SK-N-SH (cell line): ENCODE data around the gene SMIM36. TPM values are rescaled to one million over a fixed set of nuclear protein-coding genes. Genes with fewer than 3 reads are reported as not detected.

Source experiments
- CTCF ChIA-PET: fragments of 300-600, 350-600 bp; formaldehyde crosslinking; extraction: SDS; loops from one replicate; lab custom pipeline; 2021; lab: Yijun Ruan, JAX
- POLR2A ChIA-PET: fragments of 350-600 bp; sonication (Branson Sonifier 250); formaldehyde crosslinking; extraction: SDS; loops from one replicate; lab custom pipeline; 2020; ENCODE audit warnings: antibody characterized with exemption, inconsistent platforms; lab: Yijun Ruan, JAX
- DNase-seq: peaks from one replicate; pipeline ENCODE4 v3.0.0; 2012
- H2AFZ ChIP-seq: fragments of 200-600 bp; sonication (generic); 2 replicates; pipeline ENCODE4 v1.8.1; 2016; ENCODE audit warnings: antibody characterized with exemption, mild to moderate bottlenecking, low read depth
- H3F3A ChIP-seq: fragments of 200-600 bp; sonication (generic); replicated peaks from 2 replicates; pipeline ENCODE3; 2016; ENCODE audit warnings: antibody characterized with exemption, mild to moderate bottlenecking; ENCODE audit not compliant: insufficient read depth
- H3K27ac ChIP-seq, 2 experiments: fragments of 200-500 bp in 1 of 2; fragments of 200-600 bp in 1 of 2; sonication (Bioruptor generic) in 1 of 2; sonication (generic), shearing (Covaris generic) in 1 of 2; 2 replicates each; pipeline versions ENCODE4 v1.5.1 to v1.6.1; 2014 to 2016; ENCODE audit warnings: low read depth in 2 of 2, inconsistent platforms in 1 of 2, low read length in 1 of 2, mild to moderate bottlenecking in 1 of 2, mixed read lengths in 1 of 2
- H3K27me3 ChIP-seq: fragments of 200-600 bp; sonication (generic), shearing (Covaris generic); 2 replicates; pipeline ENCODE4 v1.6.1; 2016; ENCODE audit warnings: mixed run types; ENCODE audit not compliant: insufficient read depth
- H3K36me3 ChIP-seq, 2 experiments: fragments of 200-500 bp in 1 of 2; fragments of 200-600 bp in 1 of 2; sonication (Bioruptor generic) in 1 of 2; sonication (generic) in 1 of 2; replicated peaks in 1 of 2; 2 replicates each; pipeline versions ENCODE3 to v1.5.1; 2014 to 2016; ENCODE audit warnings: low read length in 1 of 2, mild to moderate bottlenecking in 1 of 2; ENCODE audit not compliant: insufficient read depth in 2 of 2, control insufficient read depth in 1 of 2
- H3K4me1 ChIP-seq, 2 experiments: fragments of 200-500 bp in 1 of 2; fragments of 200-600 bp in 1 of 2; sonication (Bioruptor generic) in 1 of 2; sonication (generic), shearing (Covaris generic) in 1 of 2; 2 replicates each; pipeline versions ENCODE4 v1.5.1 to v1.6.1; 2014 to 2016; ENCODE audit warnings: low read depth in 1 of 2, low read length in 1 of 2, mixed run types in 1 of 2; ENCODE audit not compliant: insufficient read depth in 2 of 2, control insufficient read depth in 1 of 2
- H3K4me2 ChIP-seq: fragments of 200-600 bp; sonication (generic), shearing (Covaris generic); 2 replicates; pipeline ENCODE4 v1.6.1; 2017; ENCODE audit warnings: mixed run types
- H3K4me3 ChIP-seq, 2 experiments: fragments of 200-500 bp in 1 of 2; fragments of 200-600 bp in 1 of 2; sonication (Bioruptor generic) in 1 of 2; sonication (generic), shearing (Covaris generic) in 1 of 2; 2 replicates each; pipeline versions ENCODE4 v1.5.1 to v1.8.1; 2014 to 2016; ENCODE audit warnings: low read depth in 2 of 2, inconsistent platforms in 1 of 2, low read length in 1 of 2, mild to moderate bottlenecking in 1 of 2, mixed read lengths in 1 of 2, moderate library complexity in 1 of 2
- H3K79me2 ChIP-seq: fragments of 200-600 bp; sonication (generic); 2 replicates; pipeline ENCODE4 v1.8.1; 2017; ENCODE audit warnings: mild to moderate bottlenecking; ENCODE audit not compliant: insufficient read depth
- H3K9ac ChIP-seq: fragments of 200-600 bp; sonication (generic); 2 replicates; pipeline ENCODE4 v1.6.1; 2017; ENCODE audit warnings: mixed run types
- H3K9me2 ChIP-seq: fragments of 200-600 bp; sonication (generic); 2 replicates; pipeline ENCODE4 v1.6.1; 2017; ENCODE audit warnings: mixed run types
- H3K9me3 ChIP-seq: fragments of 200-600 bp; sonication (generic); 2 replicates; pipeline ENCODE4 v1.6.1; 2017; ENCODE audit warnings: mixed run types, mild to moderate bottlenecking, moderate library complexity
- H4K20me1 ChIP-seq: fragments of 200-600 bp; sonication (generic); 2 replicates; pipeline ENCODE4 v1.6.1; 2017; ENCODE audit warnings: mild to moderate bottlenecking, mixed run types; ENCODE audit not compliant: insufficient read depth
- ELF1 ChIP-seq: IDR thresholded peaks from 2 replicates; pipeline ENCODE4 v1.4.0; 2012
- EZH2phosphoT487 ChIP-seq: fragments of 200-600 bp; sonication (generic); IDR thresholded peaks from 2 replicates; pipeline ENCODE4 v1.6.1; 2017; ENCODE audit warnings: low read depth, mixed run types, mild to moderate bottlenecking, antibody characterized with exemption, moderate library complexity, borderline replicate concordance
- FOSL2 ChIP-seq: IDR thresholded peaks from 2 replicates; pipeline ENCODE4 v1.4.0; 2012; ENCODE audit warnings: low read depth, mild to moderate bottlenecking, moderate library complexity, borderline replicate concordance
- FOXJ3 ChIP-seq: sonication (generic); formaldehyde crosslinking; IDR thresholded peaks from 2 replicates; pipeline ENCODE4 v1.5.1; 2020; ENCODE audit warnings: mild to moderate bottlenecking, missing genetic modification reagents
- FOXM1 ChIP-seq: IDR thresholded peaks from 2 replicates; pipeline ENCODE4 v1.4.0; 2012; ENCODE audit warnings: low read depth, mild to moderate bottlenecking
- GATA2 ChIP-seq: sonication (generic); formaldehyde crosslinking; IDR thresholded peaks from 2 replicates; pipeline ENCODE4 v1.5.0; 2020; ENCODE audit warnings: mild to moderate bottlenecking, missing genetic modification reagents
- JUND ChIP-seq: IDR thresholded peaks from 2 replicates; pipeline ENCODE4 v1.4.0; 2012
- MXI1 ChIP-seq: IDR thresholded peaks from 2 replicates; pipeline ENCODE4 v1.6.1; 2012; ENCODE audit warnings: mild to moderate bottlenecking, low read depth, low read length, improper control_type of control experiment
- NFIC ChIP-seq: IDR thresholded peaks from 2 replicates; pipeline ENCODE4 v1.4.0; 2012; ENCODE audit warnings: borderline replicate concordance
- RCOR1 ChIP-seq: fragments of 150-350 bp; IDR thresholded peaks from 2 replicates; pipeline ENCODE4 v1.6.1; 2017; ENCODE audit warnings: antibody characterized with exemption, low read length
- RXRA ChIP-seq: IDR thresholded peaks from 2 replicates; pipeline ENCODE4 v1.4.0; 2012; ENCODE audit warnings: low read depth, mild to moderate bottlenecking, borderline replicate concordance
- SIN3A ChIP-seq: IDR thresholded peaks from 2 replicates; pipeline ENCODE4 v1.6.1; 2012; ENCODE audit warnings: low read depth, mild to moderate bottlenecking, low read length, moderate library complexity, borderline replicate concordance
- SMC3 ChIP-seq: IDR thresholded peaks from 2 replicates; pipeline ENCODE4 v1.6.1; 2012; ENCODE audit warnings: low read depth, low read length, improper control_type of control experiment
- TAF1 ChIP-seq: IDR thresholded peaks from 2 replicates; pipeline ENCODE4 v1.6.1; 2012; ENCODE audit warnings: low read depth, mild to moderate bottlenecking, low read length, moderate library complexity, borderline replicate concordance
- WGBS: methylation state at CpG from one replicate; pipeline ENCODE4 v1.1.6; 2017; ENCODE audit warnings: low lambda C conversion rate; 5-methylcytosine and 5-hydroxymethylcytosine counted together
- polyA plus RNA-seq, 3 experiments: library from polyadenylated mRNA; depleted of rRNA; stranded (reverse); fragments of >200 nt; gene quantifications; 2 replicates each; pipeline ENCODE4 v1.2.3, GENCODE V29; 2012
- TF ChIP-seq, protein P1 (sequence below): fragments of 150-350 bp; IDR thresholded peaks from 2 replicates; pipeline ENCODE4 v1.6.1; 2016; ENCODE audit warnings: mild to moderate bottlenecking, low read depth, low read length
- TF ChIP-seq, protein P2 (sequence below): IDR thresholded peaks from 2 replicates; pipeline ENCODE4 v1.6.1; 2012; ENCODE audit warnings: mild to moderate bottlenecking, low read depth, low read length, moderate library complexity
- TF ChIP-seq, protein P3 (sequence below): IDR thresholded peaks from 2 replicates; pipeline ENCODE4 v1.4.0; 2012; ENCODE audit warnings: low read depth
- TF ChIP-seq, protein P4 (sequence below): IDR thresholded peaks from 2 replicates; pipeline ENCODE4 v1.4.0; 2012; ENCODE audit warnings: low read depth, borderline replicate concordance
- TF ChIP-seq, protein P5 (sequence below): IDR thresholded peaks from 2 replicates; pipeline ENCODE4 v1.4.0; 2012; ENCODE audit warnings: low read depth, borderline replicate concordance
- TF ChIP-seq, protein P6 (sequence below): fragments of 200-600 bp; sonication (generic); IDR thresholded peaks from 2 replicates; pipeline ENCODE4 v1.6.1; 2017; ENCODE audit warnings: antibody characterized with exemption, mild to moderate bottlenecking, moderate library complexity

Gene SMIM36
- polyA plus RNA-seq, 1 of the 3 experiments (the other 2 are of a cell fraction): not detected

DNA sequence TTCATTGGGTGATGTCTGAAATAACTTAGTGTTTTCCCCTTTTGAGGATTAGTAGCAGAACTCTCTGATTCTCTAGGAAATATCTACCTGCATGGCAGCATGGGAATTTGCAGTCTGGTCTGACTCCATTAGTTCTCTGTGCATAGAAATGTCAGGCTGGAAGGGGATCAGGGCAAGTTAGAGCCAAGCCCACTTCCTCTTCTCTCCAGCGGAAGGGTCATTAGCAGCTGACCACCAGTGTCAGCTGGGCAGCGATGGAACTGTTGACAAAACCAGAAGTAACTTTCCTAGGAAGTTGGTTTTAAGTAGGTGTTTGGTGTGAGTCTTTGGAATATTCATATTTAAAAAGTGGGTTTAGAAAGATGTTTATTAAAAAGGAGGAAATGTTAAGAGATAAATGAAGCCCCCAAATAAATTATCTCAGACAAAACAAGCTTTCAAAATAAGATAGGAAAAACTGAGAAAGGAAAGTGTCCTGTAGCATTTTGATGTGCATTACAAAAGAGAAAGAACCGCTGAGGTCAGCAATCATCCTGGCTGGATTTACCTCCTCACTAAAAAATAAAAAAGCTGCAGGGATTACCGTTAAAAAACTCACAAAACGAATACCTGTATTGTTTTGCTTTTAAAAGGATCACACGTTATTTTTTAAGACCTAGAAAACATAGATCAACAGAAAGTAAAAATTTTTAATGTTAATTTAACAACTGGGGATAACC lies 57.3 kb downstream of the SMIM36 start:
- WGBS: 73% methylated on average over 6 of the region's 6 CpGs
- CTCF ChIA-PET: interaction anchor here (2.5 kb wide), 1 partner anchor 60 kb away, joined by 5 read pairs; no protein-coding TSS in a partner anchor

More for the DNA sequence above, 57.3 kb downstream of the SMIM36 start:
- Histone ChIP-seq H4K20me1 (no peaks in the 10 kb centered on the region), H3K27me3 (no peaks in the 10 kb centered on the region), H3K9me2 (no peaks in the 10 kb centered on the region)
- TF ChIP-seq EZH2phosphoT487 (no peak), JUND (no peak), FOXJ3 (no peak), SIN3A (no peak), FOXM1 (no peak), TAF1 (no peak), FOSL2 (no peak), RXRA (no peak), GATA2 (CRISPR knock-in tag) (no peak), MXI1 (no peak), NFIC (no peak), SMC3 (no peak), RCOR1 (no peak), ELF1 (no peak)
- TF ChIP-seq, protein P1, sequence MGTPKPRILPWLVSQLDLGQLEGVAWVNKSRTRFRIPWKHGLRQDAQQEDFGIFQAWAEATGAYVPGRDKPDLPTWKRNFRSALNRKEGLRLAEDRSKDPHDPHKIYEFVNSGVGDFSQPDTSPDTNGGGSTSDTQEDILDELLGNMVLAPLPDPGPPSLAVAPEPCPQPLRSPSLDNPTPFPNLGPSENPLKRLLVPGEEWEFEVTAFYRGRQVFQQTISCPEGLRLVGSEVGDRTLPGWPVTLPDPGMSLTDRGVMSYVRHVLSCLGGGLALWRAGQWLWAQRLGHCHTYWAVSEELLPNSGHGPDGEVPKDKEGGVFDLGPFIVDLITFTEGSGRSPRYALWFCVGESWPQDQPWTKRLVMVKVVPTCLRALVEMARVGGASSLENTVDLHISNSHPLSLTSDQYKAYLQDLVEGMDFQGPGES: no peak
- TF ChIP-seq, protein P2, sequence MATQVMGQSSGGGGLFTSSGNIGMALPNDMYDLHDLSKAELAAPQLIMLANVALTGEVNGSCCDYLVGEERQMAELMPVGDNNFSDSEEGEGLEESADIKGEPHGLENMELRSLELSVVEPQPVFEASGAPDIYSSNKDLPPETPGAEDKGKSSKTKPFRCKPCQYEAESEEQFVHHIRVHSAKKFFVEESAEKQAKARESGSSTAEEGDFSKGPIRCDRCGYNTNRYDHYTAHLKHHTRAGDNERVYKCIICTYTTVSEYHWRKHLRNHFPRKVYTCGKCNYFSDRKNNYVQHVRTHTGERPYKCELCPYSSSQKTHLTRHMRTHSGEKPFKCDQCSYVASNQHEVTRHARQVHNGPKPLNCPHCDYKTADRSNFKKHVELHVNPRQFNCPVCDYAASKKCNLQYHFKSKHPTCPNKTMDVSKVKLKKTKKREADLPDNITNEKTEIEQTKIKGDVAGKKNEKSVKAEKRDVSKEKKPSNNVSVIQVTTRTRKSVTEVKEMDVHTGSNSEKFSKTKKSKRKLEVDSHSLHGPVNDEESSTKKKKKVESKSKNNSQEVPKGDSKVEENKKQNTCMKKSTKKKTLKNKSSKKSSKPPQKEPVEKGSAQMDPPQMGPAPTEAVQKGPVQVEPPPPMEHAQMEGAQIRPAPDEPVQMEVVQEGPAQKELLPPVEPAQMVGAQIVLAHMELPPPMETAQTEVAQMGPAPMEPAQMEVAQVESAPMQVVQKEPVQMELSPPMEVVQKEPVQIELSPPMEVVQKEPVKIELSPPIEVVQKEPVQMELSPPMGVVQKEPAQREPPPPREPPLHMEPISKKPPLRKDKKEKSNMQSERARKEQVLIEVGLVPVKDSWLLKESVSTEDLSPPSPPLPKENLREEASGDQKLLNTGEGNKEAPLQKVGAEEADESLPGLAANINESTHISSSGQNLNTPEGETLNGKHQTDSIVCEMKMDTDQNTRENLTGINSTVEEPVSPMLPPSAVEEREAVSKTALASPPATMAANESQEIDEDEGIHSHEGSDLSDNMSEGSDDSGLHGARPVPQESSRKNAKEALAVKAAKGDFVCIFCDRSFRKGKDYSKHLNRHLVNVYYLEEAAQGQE: no peak
- TF ChIP-seq, protein P3, sequence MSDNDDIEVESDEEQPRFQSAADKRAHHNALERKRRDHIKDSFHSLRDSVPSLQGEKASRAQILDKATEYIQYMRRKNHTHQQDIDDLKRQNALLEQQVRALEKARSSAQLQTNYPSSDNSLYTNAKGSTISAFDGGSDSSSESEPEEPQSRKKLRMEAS: no peak
- TF ChIP-seq, protein P4, sequence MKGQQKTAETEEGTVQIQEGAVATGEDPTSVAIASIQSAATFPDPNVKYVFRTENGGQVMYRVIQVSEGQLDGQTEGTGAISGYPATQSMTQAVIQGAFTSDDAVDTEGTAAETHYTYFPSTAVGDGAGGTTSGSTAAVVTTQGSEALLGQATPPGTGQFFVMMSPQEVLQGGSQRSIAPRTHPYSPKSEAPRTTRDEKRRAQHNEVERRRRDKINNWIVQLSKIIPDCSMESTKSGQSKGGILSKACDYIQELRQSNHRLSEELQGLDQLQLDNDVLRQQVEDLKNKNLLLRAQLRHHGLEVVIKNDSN: no peak
- TF ChIP-seq, protein P5, sequence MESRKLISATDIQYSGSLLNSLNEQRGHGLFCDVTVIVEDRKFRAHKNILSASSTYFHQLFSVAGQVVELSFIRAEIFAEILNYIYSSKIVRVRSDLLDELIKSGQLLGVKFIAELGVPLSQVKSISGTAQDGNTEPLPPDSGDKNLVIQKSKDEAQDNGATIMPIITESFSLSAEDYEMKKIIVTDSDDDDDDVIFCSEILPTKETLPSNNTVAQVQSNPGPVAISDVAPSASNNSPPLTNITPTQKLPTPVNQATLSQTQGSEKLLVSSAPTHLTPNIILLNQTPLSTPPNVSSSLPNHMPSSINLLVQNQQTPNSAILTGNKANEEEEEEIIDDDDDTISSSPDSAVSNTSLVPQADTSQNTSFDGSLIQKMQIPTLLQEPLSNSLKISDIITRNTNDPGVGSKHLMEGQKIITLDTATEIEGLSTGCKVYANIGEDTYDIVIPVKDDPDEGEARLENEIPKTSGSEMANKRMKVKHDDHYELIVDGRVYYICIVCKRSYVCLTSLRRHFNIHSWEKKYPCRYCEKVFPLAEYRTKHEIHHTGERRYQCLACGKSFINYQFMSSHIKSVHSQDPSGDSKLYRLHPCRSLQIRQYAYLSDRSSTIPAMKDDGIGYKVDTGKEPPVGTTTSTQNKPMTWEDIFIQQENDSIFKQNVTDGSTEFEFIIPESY: no peak
- TF ChIP-seq, protein P6, sequence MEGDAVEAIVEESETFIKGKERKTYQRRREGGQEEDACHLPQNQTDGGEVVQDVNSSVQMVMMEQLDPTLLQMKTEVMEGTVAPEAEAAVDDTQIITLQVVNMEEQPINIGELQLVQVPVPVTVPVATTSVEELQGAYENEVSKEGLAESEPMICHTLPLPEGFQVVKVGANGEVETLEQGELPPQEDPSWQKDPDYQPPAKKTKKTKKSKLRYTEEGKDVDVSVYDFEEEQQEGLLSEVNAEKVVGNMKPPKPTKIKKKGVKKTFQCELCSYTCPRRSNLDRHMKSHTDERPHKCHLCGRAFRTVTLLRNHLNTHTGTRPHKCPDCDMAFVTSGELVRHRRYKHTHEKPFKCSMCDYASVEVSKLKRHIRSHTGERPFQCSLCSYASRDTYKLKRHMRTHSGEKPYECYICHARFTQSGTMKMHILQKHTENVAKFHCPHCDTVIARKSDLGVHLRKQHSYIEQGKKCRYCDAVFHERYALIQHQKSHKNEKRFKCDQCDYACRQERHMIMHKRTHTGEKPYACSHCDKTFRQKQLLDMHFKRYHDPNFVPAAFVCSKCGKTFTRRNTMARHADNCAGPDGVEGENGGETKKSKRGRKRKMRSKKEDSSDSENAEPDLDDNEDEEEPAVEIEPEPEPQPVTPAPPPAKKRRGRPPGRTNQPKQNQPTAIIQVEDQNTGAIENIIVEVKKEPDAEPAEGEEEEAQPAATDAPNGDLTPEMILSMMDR: no peak
- TF ChIP-seq, all 33 proteins: peak for 0
- POLR2A ChIA-PET: no interaction called here
- H3K36me3 ChIP-seq: no peaks in the 10 kb centered on the region
- no peak overlapping the region for H3K9ac ChIP-seq
- H3K4me1 ChIP-seq: peaks cover 21 to 48% of the 10 kb centered on the region in 2 experiments
- H3F3A ChIP-seq: peaks cover 23% of the 10 kb centered on the region
- no peak overlapping the region for H3K27ac ChIP-seq
- no peak overlapping the region for H3K4me3 ChIP-seq
- no peak overlapping the region for H3K4me2 ChIP-seq
- no peak overlapping the region for H2AFZ ChIP-seq
- DNase-seq: no peak
- no peaks in the 10 kb centered on the region for H3K9me3 ChIP-seq
- H3K79me2 ChIP-seq: no peaks in the 10 kb centered on the region
